ENCODE data around the gene NAT10. TPM values are rescaled to one million over a fixed set of nuclear protein-coding genes. Genes with fewer than 3 reads are reported as not detected.
A peak's percentile ranks its signal among the peaks of the same experiment; 100 is the strongest.

NAT10 gene
- total RNA-seq, 1 donor from 2014 or later: 42.9 TPM

DNA sequence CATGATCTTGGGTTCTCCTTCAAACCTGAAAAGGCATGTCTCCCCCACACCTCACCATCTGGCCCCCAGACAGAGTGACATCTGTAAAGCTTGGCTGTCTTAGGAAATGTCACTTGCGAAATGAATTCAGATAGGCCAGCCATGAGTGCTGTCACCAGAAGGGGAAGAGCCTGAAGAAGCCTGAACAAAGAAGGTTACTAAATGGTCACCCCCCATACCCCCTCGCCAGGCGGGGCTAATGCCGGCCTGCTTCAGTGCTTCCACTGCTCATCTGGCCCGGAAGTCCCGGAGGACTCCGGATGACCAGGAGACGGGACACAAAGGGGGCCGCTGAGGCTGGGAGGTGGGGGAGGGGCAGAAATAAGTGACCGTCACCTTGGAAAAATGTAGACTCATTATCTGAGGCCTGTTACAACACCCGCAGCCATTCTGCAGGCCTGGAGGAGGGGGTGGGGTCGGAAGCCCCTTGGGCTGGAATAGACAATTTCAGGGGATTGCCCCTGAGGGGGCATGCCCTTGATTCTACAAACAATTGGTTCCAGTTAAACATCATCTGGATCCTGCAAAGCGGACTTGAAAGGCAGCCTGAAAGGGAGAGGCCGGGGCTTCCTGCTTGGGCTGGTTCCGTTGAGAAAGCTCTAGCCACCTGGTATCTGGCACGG is 43.2 kb downstream of the NAT10 start:
- Histone ChIP-seq H3K36me3 (peaks cover 66% of the 10 kb centered on the region), H3K9me3 (no peaks in the 10 kb centered on the region), H3K27me3 (no peaks in the 10 kb centered on the region), H3K4me3 (no peak overlapping the region), H3K27ac (no peak overlapping the region), H3K4me1 (no peaks in the 10 kb centered on the region)
- intact Hi-C loops (cut with DNase I): no loop called here
- DNase-seq (no peak), ATAC-seq (no peak)
- TF ChIP-seq, protein P1, sequence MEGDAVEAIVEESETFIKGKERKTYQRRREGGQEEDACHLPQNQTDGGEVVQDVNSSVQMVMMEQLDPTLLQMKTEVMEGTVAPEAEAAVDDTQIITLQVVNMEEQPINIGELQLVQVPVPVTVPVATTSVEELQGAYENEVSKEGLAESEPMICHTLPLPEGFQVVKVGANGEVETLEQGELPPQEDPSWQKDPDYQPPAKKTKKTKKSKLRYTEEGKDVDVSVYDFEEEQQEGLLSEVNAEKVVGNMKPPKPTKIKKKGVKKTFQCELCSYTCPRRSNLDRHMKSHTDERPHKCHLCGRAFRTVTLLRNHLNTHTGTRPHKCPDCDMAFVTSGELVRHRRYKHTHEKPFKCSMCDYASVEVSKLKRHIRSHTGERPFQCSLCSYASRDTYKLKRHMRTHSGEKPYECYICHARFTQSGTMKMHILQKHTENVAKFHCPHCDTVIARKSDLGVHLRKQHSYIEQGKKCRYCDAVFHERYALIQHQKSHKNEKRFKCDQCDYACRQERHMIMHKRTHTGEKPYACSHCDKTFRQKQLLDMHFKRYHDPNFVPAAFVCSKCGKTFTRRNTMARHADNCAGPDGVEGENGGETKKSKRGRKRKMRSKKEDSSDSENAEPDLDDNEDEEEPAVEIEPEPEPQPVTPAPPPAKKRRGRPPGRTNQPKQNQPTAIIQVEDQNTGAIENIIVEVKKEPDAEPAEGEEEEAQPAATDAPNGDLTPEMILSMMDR (IDR thresholded peaks at IDR 0.05): no peak

DNA sequence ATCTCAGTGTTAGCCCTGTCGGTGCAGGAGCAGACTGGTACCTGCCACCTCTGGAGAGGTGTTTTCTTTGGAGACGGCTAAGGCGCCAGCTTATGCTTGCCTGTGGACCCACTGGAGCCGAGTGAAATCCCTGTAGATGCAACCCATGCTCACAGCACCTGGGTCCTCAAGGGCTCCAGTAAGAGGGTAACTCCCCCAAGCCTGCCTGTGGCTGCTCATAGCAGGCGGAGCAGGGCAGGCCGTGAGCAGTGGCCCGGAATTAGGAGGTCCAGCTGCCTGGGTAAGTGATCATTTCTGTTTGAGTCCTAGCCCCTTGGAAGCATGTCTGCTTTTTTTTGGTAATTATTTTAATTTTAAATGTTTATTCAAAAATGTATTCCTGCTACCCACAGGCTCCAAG is 43.8 kb downstream of the NAT10 start:
- Histone ChIP-seq H3K4me1 (no peaks in the 10 kb centered on the region), H3K27me3 (no peaks in the 10 kb centered on the region), H3K27ac (no peak overlapping the region), H3K36me3 (peaks cover 60% of the 10 kb centered on the region), H3K4me3 (no peak overlapping the region), H3K9me3 (no peaks in the 10 kb centered on the region)
- TF ChIP-seq, protein P1 (IDR thresholded peaks at IDR 0.05): no peak
- DNase-seq (no peak), ATAC-seq (no peak)
- intact Hi-C loops (cut with DNase I): no loop called here

DNA sequence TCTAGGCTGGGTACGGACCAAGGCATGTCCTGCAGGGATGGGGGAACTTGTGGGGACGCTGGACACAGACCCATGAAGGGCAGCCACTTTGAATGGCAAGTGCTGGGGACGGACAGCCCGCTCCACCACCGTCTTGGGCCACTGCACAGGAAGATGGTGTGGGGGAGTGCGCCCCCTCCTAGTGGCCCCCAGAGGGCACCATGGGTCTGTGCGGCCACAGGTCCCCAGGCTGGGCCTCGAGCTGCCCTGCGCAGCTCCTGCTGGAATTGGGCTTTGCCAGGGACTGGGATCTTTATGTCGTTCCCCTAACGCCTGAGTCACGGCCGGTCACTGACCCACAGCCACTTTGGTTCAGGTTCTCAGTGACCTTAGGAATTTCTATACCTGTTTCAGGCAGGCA is 44.4 kb downstream of the NAT10 start:
- ATAC-seq: peak; percentile 11
- no peak for DNase-seq
- intact Hi-C loops (cut with DNase I): no loop called here
- no peaks in the 10 kb centered on the region for H3K27me3 ChIP-seq
- H3K27ac ChIP-seq: no peak overlapping the region
- peaks cover 54% of the 10 kb centered on the region for H3K36me3 ChIP-seq
- TF ChIP-seq, protein P1 (IDR thresholded peaks at IDR 0.05): no peak
- no peaks in the 10 kb centered on the region for H3K9me3 ChIP-seq
- H3K4me3 ChIP-seq: no peak overlapping the region
- H3K4me1 ChIP-seq: peaks cover under 1% of the 10 kb centered on the region

DNA sequence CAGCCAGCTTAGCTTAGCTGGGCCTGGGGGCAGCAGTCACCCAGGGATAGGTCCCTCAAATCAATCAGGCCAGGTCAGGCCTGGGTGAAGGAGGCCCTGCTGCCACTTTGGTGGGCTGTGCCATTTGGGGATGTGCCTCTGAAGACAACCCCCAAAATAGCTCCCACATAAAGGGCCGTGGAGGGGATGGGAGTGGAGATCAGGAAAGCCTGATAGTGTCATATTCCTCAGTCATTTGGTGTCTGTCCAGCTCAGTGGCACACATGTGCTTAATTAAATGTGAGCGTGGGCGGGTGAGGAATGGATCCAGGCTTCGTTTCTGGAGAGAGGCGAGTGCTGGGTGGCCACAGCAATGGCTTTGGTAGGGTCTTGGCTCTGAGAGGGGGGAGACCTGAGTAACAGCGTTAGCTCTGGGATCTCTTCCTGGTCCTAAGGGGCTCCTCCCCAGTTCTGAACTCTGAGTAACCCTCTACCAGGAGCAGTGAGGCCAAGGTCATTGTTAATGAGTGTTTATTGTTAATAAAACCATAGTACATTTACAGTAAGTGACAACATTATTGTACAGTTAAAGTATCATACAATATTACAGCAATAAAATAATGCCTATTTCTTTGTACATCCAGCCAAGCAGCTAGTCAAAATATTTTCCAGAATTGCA is 45.2 kb downstream of the NAT10 start:
- Histone ChIP-seq H3K27me3 (no peaks in the 10 kb centered on the region), H3K36me3 (peaks cover 46% of the 10 kb centered on the region), H3K9me3 (no peaks in the 10 kb centered on the region), H3K4me3 (no peak overlapping the region), H3K27ac (no peak overlapping the region), H3K4me1 (peaks cover 9% of the 10 kb centered on the region)
- TF ChIP-seq, protein P1 (IDR thresholded peaks at IDR 0.05): no peak
- ATAC-seq: no peak
- no peak for DNase-seq
- intact Hi-C loops (cut with DNase I): no loop called here

DNA sequence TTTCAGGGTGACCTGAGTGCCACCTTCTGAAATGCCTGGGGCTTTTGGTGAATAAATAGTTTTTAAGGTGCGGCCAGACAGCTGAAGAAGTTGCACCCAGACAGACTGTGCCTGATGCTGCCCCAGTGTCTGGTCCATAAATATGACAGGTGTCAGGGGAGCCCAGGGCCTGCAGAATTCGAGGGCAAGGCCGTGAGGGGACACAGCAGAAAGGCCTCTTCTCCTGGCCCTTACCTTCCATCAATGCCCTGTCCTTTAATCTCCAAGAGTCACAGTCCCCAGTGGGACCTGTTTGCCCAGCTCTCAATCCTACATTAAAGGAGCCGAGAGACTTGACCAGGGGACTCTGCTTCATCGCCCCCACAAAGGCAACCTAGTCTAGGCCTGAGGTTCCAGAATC is 45.7 kb downstream of the NAT10 start:
- Histone ChIP-seq H3K9me3 (no peaks in the 10 kb centered on the region), H3K36me3 (peaks cover 41% of the 10 kb centered on the region), H3K27me3 (no peaks in the 10 kb centered on the region), H3K4me3 (no peak overlapping the region), H3K4me1 (peaks cover 14% of the 10 kb centered on the region), H3K27ac (no peak overlapping the region)
- ATAC-seq (no peak), DNase-seq (no peak)
- intact Hi-C loops (cut with DNase I): no loop called here
- TF ChIP-seq, protein P1 (IDR thresholded peaks at IDR 0.05): no peak
